Measurements from ENCODE around the gene KAT6B. TPM values are rescaled to one million over a fixed set of nuclear protein-coding genes. Genes with fewer than 3 reads are reported as not detected.

The KAT6B gene
- total RNA-seq, 1 donor from 2014 or later: 18.1 TPM

DNA sequence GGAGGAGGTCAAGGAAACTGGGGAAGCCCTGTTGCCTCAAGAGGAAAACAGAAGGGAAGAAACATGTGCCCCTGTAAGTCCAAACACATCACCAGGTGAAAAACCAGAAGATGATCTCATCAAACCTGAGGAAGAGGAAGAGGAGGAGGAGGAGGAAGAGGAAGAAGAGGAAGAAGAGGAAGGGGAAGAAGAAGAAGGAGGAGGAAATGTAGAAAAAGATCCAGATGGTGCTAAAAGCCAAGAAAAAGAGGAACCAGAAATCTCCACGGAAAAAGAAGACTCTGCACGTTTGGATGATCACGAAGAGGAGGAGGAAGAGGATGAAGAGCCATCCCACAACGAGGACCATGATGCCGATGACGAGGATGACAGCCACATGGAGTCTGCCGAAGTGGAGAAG lies 202.3 kb downstream of the KAT6B start:
- no peaks in the 10 kb centered on the region for H3K9me3 Mint-ChIP-seq (ENCODE audit: unreplicated experiment)
- peaks cover 23% of the 10 kb centered on the region for H3K36me3 Mint-ChIP-seq (ENCODE audit: low read depth, unreplicated experiment)
- peaks cover 21% of the 10 kb centered on the region for H3K4me1 Mint-ChIP-seq (ENCODE audit: unreplicated experiment)
- no peak overlapping the region for H3K27ac Mint-ChIP-seq (ENCODE audit: unreplicated experiment)
- TF ChIP-seq, protein P1, sequence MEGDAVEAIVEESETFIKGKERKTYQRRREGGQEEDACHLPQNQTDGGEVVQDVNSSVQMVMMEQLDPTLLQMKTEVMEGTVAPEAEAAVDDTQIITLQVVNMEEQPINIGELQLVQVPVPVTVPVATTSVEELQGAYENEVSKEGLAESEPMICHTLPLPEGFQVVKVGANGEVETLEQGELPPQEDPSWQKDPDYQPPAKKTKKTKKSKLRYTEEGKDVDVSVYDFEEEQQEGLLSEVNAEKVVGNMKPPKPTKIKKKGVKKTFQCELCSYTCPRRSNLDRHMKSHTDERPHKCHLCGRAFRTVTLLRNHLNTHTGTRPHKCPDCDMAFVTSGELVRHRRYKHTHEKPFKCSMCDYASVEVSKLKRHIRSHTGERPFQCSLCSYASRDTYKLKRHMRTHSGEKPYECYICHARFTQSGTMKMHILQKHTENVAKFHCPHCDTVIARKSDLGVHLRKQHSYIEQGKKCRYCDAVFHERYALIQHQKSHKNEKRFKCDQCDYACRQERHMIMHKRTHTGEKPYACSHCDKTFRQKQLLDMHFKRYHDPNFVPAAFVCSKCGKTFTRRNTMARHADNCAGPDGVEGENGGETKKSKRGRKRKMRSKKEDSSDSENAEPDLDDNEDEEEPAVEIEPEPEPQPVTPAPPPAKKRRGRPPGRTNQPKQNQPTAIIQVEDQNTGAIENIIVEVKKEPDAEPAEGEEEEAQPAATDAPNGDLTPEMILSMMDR (IDR thresholded peaks at IDR 0.05; ENCODE audit: unreplicated experiment): no peak
- DNase-seq (ENCODE audit: low spot score): no peak
- no peak overlapping the region for H3K4me3 Mint-ChIP-seq (ENCODE audit: unreplicated experiment)
- H3K27me3 Mint-ChIP-seq (ENCODE audit: unreplicated experiment): peaks cover 3% of the 10 kb centered on the region

DNA sequence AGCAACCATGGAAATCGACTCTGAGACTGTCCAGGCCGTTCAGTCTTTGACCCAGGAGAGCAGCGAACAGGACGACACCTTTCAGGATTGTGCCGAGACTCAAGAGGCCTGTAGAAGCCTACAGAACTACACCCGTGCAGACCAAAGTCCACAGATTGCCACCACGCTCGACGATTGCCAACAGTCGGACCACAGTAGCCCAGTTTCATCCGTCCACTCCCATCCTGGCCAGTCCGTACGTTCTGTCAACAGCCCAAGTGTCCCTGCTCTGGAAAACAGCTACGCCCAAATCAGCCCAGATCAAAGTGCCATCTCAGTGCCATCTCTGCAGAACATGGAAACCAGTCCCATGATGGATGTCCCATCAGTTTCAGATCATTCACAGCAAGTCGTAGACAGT lies 203.0 kb downstream of the KAT6B start:
- H3K27me3 Mint-ChIP-seq (ENCODE audit: unreplicated experiment): peaks cover 3% of the 10 kb centered on the region
- peaks cover 21% of the 10 kb centered on the region for H3K4me1 Mint-ChIP-seq (ENCODE audit: unreplicated experiment)
- H3K9me3 Mint-ChIP-seq (ENCODE audit: unreplicated experiment): no peaks in the 10 kb centered on the region
- peaks cover 23% of the 10 kb centered on the region for H3K36me3 Mint-ChIP-seq (ENCODE audit: low read depth, unreplicated experiment)
- no peak overlapping the region for H3K27ac Mint-ChIP-seq (ENCODE audit: unreplicated experiment)
- no peak overlapping the region for H3K4me3 Mint-ChIP-seq (ENCODE audit: unreplicated experiment)
- TF ChIP-seq, protein P1 (IDR thresholded peaks at IDR 0.05; ENCODE audit: unreplicated experiment): no peak
- DNase-seq (ENCODE audit: low spot score): no peak

DNA sequence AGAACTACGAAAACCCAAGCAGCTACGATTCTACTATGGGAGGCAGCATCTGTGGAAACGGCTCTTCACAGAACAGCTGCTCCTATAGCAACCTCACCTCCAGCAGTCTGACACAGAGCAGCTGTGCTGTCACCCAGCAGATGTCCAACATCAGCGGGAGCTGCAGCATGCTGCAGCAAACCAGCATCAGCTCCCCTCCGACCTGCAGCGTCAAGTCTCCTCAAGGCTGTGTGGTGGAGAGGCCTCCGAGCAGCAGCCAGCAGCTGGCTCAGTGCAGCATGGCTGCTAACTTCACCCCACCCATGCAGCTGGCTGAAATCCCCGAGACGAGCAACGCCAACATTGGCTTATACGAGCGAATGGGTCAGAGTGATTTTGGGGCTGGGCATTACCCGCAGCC lies 203.5 kb downstream of the KAT6B start:
- no peak overlapping the region for H3K4me3 Mint-ChIP-seq (ENCODE audit: unreplicated experiment)
- H3K4me1 Mint-ChIP-seq (ENCODE audit: unreplicated experiment): peaks cover 17% of the 10 kb centered on the region
- H3K27me3 Mint-ChIP-seq (ENCODE audit: unreplicated experiment): peaks cover 3% of the 10 kb centered on the region
- H3K9me3 Mint-ChIP-seq (ENCODE audit: unreplicated experiment): no peaks in the 10 kb centered on the region
- H3K36me3 Mint-ChIP-seq (ENCODE audit: low read depth, unreplicated experiment): peaks cover 23% of the 10 kb centered on the region
- TF ChIP-seq, protein P1 (IDR thresholded peaks at IDR 0.05; ENCODE audit: unreplicated experiment): no peak
- H3K27ac Mint-ChIP-seq (ENCODE audit: unreplicated experiment): no peak overlapping the region
- DNase-seq (ENCODE audit: low spot score): no peak

DNA sequence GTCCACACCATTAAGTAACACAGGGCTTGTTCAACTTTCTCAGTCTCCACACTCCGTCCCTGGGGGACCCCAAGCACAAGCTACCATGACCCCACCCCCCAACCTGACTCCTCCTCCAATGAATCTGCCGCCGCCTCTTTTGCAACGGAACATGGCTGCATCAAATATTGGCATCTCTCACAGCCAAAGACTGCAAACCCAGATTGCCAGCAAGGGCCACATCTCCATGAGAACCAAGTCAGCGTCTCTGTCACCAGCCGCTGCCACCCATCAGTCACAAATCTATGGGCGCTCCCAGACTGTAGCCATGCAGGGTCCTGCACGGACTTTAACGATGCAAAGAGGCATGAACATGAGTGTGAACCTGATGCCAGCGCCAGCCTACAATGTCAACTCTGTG lies 204.0 kb downstream of the KAT6B start:
- peaks cover 23% of the 10 kb centered on the region for H3K36me3 Mint-ChIP-seq (ENCODE audit: low read depth, unreplicated experiment)
- peak overlapping the region; percentile 30 for H3K4me3 Mint-ChIP-seq (ENCODE audit: unreplicated experiment)
- H3K9me3 Mint-ChIP-seq (ENCODE audit: unreplicated experiment): no peaks in the 10 kb centered on the region
- no peak overlapping the region for H3K27ac Mint-ChIP-seq (ENCODE audit: unreplicated experiment)
- peaks cover 3% of the 10 kb centered on the region for H3K27me3 Mint-ChIP-seq (ENCODE audit: unreplicated experiment)
- peaks cover 18% of the 10 kb centered on the region for H3K4me1 Mint-ChIP-seq (ENCODE audit: unreplicated experiment)
- DNase-seq (ENCODE audit: low spot score): no peak
- TF ChIP-seq, protein P1 (IDR thresholded peaks at IDR 0.05; ENCODE audit: unreplicated experiment): no peak

DNA sequence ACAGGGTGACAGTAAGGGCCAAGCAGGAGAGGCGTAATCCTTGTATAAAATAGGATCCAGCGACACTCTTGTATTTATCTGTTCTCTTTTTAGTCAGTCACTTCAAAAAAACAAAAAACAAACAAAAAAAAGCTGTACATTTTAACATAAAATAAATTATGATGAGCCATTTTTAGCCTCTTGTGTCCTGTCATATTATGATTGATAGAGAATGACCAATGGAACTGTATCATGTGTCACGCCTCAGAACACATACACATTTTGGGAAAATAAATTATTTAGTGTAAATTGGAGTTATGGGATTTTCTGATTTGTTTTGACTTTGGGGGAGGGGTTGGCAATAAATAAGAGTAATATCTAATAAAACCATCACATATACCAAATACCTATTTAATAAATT lies 205.7 kb downstream of the KAT6B start:
- peaks cover 3% of the 10 kb centered on the region for H3K27me3 Mint-ChIP-seq (ENCODE audit: unreplicated experiment)
- H3K36me3 Mint-ChIP-seq (ENCODE audit: low read depth, unreplicated experiment): peaks cover 23% of the 10 kb centered on the region
- peaks cover 17% of the 10 kb centered on the region for H3K4me1 Mint-ChIP-seq (ENCODE audit: unreplicated experiment)
- TF ChIP-seq, protein P1 (IDR thresholded peaks at IDR 0.05; ENCODE audit: unreplicated experiment): no peak
- no peaks in the 10 kb centered on the region for H3K9me3 Mint-ChIP-seq (ENCODE audit: unreplicated experiment)
- H3K4me3 Mint-ChIP-seq (ENCODE audit: unreplicated experiment): no peak overlapping the region
- H3K27ac Mint-ChIP-seq (ENCODE audit: unreplicated experiment): no peak overlapping the region
- no peak for DNase-seq (ENCODE audit: low spot score)

All from endothelial cell (in vitro differentiated cells).